Fibroblast of lung (primary cell): ENCODE results near the gene HNRNPLL.

ENCODE experiments used
- EZH2 ChIP-seq: IDR thresholded peaks from 2 replicates; pipeline ENCODE4 v1.5.1; 2012; ENCODE audit warnings: low read length, control low read depth, mild to moderate bottlenecking; ENCODE audit errors: missing control alignments
- TF ChIP-seq, protein P1 (sequence below), 2 donors: IDR thresholded peaks in 1 of 2; conservative IDR thresholded peaks in 1 of 2; 1 replicate in 1 of 2; 2 replicates in 1 of 2; pipeline ENCODE4 v1.5.1; 2011 to 2012; ENCODE audit warnings: low read length in 2 of 2, control low read depth in 1 of 2, inconsistent platforms in 1 of 2, low read depth in 1 of 2, mild to moderate bottlenecking in 1 of 2

DNA sequence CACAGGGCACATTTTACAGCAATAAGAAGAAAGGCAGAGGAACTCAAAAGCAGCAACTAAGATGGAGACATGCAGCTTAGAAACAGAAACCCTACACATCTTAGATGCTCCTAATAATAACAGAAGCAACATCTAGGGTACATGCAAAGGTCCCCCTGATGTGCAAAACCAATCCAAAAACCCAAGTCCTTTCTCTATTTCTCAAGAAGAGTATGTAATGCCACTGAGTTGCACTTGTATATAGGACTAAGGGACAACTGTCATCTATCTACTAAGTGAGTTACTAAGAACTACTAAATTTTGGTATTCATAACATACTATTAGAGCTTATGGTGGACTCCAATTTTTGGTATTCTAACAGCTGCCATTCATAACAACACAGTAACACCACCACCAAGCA, 28.4 kb downstream of the HNRNPLL start:
- TF ChIP-seq EZH2 = no peak
- TF ChIP-seq, protein P1, sequence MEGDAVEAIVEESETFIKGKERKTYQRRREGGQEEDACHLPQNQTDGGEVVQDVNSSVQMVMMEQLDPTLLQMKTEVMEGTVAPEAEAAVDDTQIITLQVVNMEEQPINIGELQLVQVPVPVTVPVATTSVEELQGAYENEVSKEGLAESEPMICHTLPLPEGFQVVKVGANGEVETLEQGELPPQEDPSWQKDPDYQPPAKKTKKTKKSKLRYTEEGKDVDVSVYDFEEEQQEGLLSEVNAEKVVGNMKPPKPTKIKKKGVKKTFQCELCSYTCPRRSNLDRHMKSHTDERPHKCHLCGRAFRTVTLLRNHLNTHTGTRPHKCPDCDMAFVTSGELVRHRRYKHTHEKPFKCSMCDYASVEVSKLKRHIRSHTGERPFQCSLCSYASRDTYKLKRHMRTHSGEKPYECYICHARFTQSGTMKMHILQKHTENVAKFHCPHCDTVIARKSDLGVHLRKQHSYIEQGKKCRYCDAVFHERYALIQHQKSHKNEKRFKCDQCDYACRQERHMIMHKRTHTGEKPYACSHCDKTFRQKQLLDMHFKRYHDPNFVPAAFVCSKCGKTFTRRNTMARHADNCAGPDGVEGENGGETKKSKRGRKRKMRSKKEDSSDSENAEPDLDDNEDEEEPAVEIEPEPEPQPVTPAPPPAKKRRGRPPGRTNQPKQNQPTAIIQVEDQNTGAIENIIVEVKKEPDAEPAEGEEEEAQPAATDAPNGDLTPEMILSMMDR (conservative IDR thresholded peaks at IDR 0.05 in 1 of 2, IDR thresholded peaks at IDR 0.05 in 1 of 2; ENCODE audit: low read depth in 1 of 2, low read length in 2 of 2) = no peak
